LNCAP (cell line): ENCODE data around the gene SEC61B.

Experiments used
- CTCF ChIP-seq: fragments of 450-650 bp; IDR thresholded peaks from 2 replicates; pipeline ENCODE4 v1.5.1; 2017; ENCODE audit warnings: mild to moderate bottlenecking

SEC61B gene

GRCh38 chr9:99185934-99186333 lies 36.1 kb upstream of the SEC61B start:
- TF ChIP-seq CTCF: no peak

DNA sequence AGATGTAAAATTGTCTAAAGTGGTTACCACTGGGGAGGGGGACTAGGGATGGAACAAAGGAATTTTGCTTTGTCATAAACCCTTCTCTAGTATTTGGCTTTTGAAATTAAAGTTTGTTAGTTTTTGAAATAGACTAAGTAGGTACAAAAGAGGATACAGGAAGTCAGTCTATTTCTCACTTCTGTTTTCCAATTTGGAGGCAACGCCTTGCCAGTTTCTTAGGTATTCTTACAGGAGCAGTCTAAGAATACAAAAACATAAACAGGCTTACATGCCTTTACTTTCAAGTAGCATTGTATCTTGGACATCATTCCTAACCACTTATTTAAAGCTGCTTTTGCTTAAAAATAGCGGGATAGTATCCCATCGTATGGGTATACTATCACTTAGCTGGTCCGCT lies 34.8 kb upstream of the SEC61B start:
- TF ChIP-seq CTCF: no peak

- no peak for TF ChIP-seq CTCF
Observed at GRCh38 chr9:99189186-99189585, 32.9 kb upstream of the SEC61B start.

- no peak for TF ChIP-seq CTCF
Observed at GRCh38 chr9:99189887-99190596, 32.0 kb upstream of the SEC61B start.

DNA sequence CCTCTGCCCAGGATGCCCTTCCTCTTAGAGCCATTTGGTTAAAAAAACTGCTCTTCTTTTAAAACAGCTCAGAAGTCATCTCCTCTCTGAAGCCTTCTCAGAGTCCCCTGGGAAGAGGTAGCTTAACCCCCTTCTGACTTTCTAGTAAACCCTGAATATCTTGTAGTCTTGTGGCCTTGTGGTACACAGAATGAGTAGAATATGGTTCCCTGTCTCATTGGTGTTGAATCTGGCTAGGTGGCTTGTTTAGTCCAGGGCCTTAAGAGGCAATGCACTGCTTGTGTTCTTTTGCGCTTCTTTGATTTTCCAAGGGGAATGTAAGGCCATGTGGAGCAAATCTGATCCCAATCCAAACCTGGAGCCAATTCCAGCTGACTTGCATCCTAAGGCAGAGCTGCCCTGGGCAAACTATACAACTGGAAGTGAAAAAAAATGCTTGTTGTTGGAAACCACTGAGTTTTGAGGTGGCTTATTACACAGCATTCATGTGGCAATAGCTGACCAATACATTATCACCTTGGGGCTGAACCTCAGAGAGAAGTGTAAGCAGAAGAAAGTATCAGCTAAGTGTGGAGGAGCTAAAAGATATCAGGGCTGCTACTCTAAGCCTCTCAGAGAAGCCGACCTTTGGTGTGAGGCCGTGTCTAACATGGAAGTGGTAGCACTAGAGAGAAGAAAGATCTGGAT lies 31.3 kb upstream of the SEC61B start:
- TF ChIP-seq CTCF: no peak

DNA sequence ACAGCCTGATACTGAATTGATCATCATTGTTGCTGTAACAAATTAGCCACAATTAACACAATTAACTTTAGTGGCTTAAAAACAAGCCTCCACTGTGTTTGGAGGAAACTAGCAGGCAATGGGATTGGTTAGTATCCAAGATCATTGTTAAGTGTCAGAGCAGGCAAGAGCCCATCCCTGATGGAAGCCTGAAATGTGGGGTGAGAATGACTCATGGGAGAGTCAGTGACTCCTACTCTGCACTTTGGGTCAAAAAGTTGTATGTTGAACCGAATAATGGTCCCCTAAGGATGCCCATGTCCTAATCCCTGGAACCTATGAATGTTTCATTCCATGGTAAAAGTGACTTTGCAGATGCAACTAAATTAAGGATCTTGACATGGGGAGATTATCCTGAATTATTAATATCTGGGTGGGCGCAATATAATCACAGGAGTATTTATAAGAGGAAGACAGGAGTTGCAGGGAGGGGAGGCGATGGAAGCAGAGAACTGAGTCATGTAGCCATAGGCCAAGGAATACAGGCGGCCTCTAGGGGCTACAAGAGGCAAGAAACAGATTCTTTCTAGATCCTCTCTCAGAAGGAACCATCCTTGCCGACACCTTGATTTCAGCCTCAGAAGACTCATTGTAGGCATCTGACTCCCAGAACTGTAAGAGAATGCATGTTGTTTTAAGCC lies 29.2 kb upstream of the SEC61B start:
- TF ChIP-seq CTCF: no peak

GRCh38 chr9:99193466-99193821 lies 28.6 kb upstream of the SEC61B start:
- TF ChIP-seq CTCF: no peak
